ENCODE results near the gene MORN3. TPM values are rescaled to one million over a fixed set of nuclear protein-coding genes. Genes with fewer than 3 reads are reported as not detected.

The MORN3 gene
- total RNA-seq, 1 donor from 2014 or later: 1.2 TPM

- no peak overlapping the region for H3K4me3 Mint-ChIP-seq (ENCODE audit: unreplicated experiment)
- H3K9me3 Mint-ChIP-seq (ENCODE audit: unreplicated experiment): peaks cover 2% of the 10 kb centered on the region
- no peaks in the 10 kb centered on the region for H3K36me3 Mint-ChIP-seq (ENCODE audit: unreplicated experiment)
- TF ChIP-seq, protein P1, sequence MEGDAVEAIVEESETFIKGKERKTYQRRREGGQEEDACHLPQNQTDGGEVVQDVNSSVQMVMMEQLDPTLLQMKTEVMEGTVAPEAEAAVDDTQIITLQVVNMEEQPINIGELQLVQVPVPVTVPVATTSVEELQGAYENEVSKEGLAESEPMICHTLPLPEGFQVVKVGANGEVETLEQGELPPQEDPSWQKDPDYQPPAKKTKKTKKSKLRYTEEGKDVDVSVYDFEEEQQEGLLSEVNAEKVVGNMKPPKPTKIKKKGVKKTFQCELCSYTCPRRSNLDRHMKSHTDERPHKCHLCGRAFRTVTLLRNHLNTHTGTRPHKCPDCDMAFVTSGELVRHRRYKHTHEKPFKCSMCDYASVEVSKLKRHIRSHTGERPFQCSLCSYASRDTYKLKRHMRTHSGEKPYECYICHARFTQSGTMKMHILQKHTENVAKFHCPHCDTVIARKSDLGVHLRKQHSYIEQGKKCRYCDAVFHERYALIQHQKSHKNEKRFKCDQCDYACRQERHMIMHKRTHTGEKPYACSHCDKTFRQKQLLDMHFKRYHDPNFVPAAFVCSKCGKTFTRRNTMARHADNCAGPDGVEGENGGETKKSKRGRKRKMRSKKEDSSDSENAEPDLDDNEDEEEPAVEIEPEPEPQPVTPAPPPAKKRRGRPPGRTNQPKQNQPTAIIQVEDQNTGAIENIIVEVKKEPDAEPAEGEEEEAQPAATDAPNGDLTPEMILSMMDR (IDR thresholded peaks at IDR 0.05; ENCODE audit: partially characterized antibody, unreplicated experiment): no peak
- peaks cover 2% of the 10 kb centered on the region for H3K27me3 Mint-ChIP-seq (ENCODE audit: unreplicated experiment)
- no peak for DNase-seq
- no peaks in the 10 kb centered on the region for H3K4me1 Mint-ChIP-seq (ENCODE audit: low read depth, unreplicated experiment)
- H3K27ac Mint-ChIP-seq (ENCODE audit: unreplicated experiment): no peak overlapping the region
These were observed 49.0 kb downstream of the MORN3 start for GRCh38 chr12:121620333-121620891.

GRCh38 chr12:121618659-121619233 is 50.7 kb downstream of the MORN3 start:
- Mint-ChIP-seq H3K36me3 (ENCODE audit: unreplicated experiment) (no peaks in the 10 kb centered on the region), H3K4me1 (ENCODE audit: low read depth, unreplicated experiment) (no peaks in the 10 kb centered on the region), H3K4me3 (ENCODE audit: unreplicated experiment) (no peak overlapping the region), H3K27me3 (ENCODE audit: unreplicated experiment) (no peaks in the 10 kb centered on the region), H3K9me3 (ENCODE audit: unreplicated experiment) (peaks cover 2% of the 10 kb centered on the region), H3K27ac (ENCODE audit: unreplicated experiment) (no peak overlapping the region)
- DNase-seq: no peak
- TF ChIP-seq, protein P1 (IDR thresholded peaks at IDR 0.05; ENCODE audit: partially characterized antibody, unreplicated experiment): no peak

DNA sequence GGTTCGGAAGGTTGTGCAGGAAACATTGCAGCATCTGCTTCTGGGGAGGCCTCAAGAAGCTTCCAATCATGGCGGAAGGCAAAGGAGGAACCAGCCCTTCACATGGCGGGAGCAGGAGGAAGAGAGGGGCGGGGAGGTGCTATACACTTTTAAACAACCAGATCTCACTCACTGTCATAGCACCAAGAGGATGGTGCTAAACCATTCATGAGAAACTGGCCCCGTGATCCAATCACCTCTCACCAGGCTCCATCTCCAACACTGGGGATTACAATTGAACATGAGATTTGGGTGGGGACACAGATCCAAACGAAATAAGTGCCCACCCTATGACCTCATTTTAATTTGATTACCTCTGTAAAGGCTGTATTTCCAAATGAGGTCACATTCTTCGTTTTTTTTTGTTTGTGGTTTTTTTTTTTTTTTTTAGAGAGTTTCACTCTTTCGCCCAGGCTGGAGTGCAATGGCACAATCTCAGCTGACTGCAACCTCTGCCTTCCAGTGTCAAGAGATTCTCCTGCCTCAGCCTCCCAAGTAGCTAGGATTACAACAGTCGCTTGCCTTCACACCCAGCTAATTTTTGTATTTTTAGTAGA is 54.5 kb downstream of the MORN3 start:
- TF ChIP-seq, protein P1 (IDR thresholded peaks at IDR 0.05; ENCODE audit: partially characterized antibody, unreplicated experiment): no peak
- Mint-ChIP-seq H3K4me1 (ENCODE audit: low read depth, unreplicated experiment) (no peaks in the 10 kb centered on the region), H3K9me3 (ENCODE audit: unreplicated experiment) (no peaks in the 10 kb centered on the region), H3K4me3 (ENCODE audit: unreplicated experiment) (no peak overlapping the region), H3K27me3 (ENCODE audit: unreplicated experiment) (peaks cover 2% of the 10 kb centered on the region), H3K36me3 (ENCODE audit: unreplicated experiment) (no peaks in the 10 kb centered on the region), H3K27ac (ENCODE audit: unreplicated experiment) (no peak overlapping the region)
- no peak for DNase-seq

GRCh38 chr12:121613462-121613861 is 56.0 kb downstream of the MORN3 start:
- DNase-seq: no peak
- Mint-ChIP-seq H3K4me1 (ENCODE audit: low read depth, unreplicated experiment) (no peaks in the 10 kb centered on the region), H3K9me3 (ENCODE audit: unreplicated experiment) (no peaks in the 10 kb centered on the region), H3K27me3 (ENCODE audit: unreplicated experiment) (peaks cover 2% of the 10 kb centered on the region), H3K27ac (ENCODE audit: unreplicated experiment) (no peak overlapping the region), H3K36me3 (ENCODE audit: unreplicated experiment) (no peaks in the 10 kb centered on the region), H3K4me3 (ENCODE audit: unreplicated experiment) (no peak overlapping the region)
- TF ChIP-seq, protein P1 (IDR thresholded peaks at IDR 0.05; ENCODE audit: partially characterized antibody, unreplicated experiment): no peak

GRCh38 chr12:121611306-121611705 is 58.1 kb downstream of the MORN3 start:
- TF ChIP-seq, protein P1 (IDR thresholded peaks at IDR 0.05; ENCODE audit: partially characterized antibody, unreplicated experiment): no peak
- H3K4me3 Mint-ChIP-seq (ENCODE audit: unreplicated experiment): no peak overlapping the region
- DNase-seq: no peak
- no peaks in the 10 kb centered on the region for H3K36me3 Mint-ChIP-seq (ENCODE audit: unreplicated experiment)
- peaks cover 2% of the 10 kb centered on the region for H3K27me3 Mint-ChIP-seq (ENCODE audit: unreplicated experiment)
- no peaks in the 10 kb centered on the region for H3K9me3 Mint-ChIP-seq (ENCODE audit: unreplicated experiment)
- no peak overlapping the region for H3K27ac Mint-ChIP-seq (ENCODE audit: unreplicated experiment)
- H3K4me1 Mint-ChIP-seq (ENCODE audit: low read depth, unreplicated experiment): peaks cover 2% of the 10 kb centered on the region
